ENCODE data around the gene HOXB4.

- TF ChIP-seq POLR2A (IDR thresholded peaks at IDR 0.05) (no peak), CTCF (IDR thresholded peaks at IDR 0.05) (no peak)
Measured at GRCh38 chr17:48569674-48570324, 8.4 kb downstream of the HOXB4 start.

Data from prostate gland (tissue), 2 donors.